Muscle layer of colon (tissue), 2 donors: Measurements from ENCODE around the gene STPG4.
A peak's percentile ranks its signal among the peaks of the same experiment; 100 is the strongest.

Experiments used
- H3K27ac ChIP-seq: one replicate; pipeline ENCODE4 v1.7.0; 2013; ENCODE audit warnings: low read depth, mild to moderate bottlenecking, low read length, moderate library complexity
- H3K27me3 ChIP-seq, 2 donors: one replicate each; pipeline ENCODE4 v1.7.0; 2013; ENCODE audit warnings: low read length in 2 of 2, mild to moderate bottlenecking in 2 of 2; ENCODE audit not compliant: insufficient read depth in 2 of 2, control insufficient read depth in 1 of 2
- H3K36me3 ChIP-seq: one replicate; pipeline ENCODE4 v1.7.0; 2013; ENCODE audit warnings: mild to moderate bottlenecking, low read length; ENCODE audit not compliant: insufficient read depth
- H3K4me1 ChIP-seq: one replicate; pipeline ENCODE4 v1.7.0; 2013; ENCODE audit warnings: mild to moderate bottlenecking, low read length; ENCODE audit not compliant: insufficient read depth
- H3K4me3 ChIP-seq, 2 donors: one replicate each; pipeline ENCODE4 v1.7.0; 2013; ENCODE audit warnings: low read length in 2 of 2, low read depth in 1 of 2, mild to moderate bottlenecking in 1 of 2, moderate library complexity in 1 of 2
- H3K9ac ChIP-seq: one replicate; pipeline ENCODE4 v1.7.0; 2013; ENCODE audit warnings: low read length
- H3K9me3 ChIP-seq: one replicate; pipeline ENCODE4 v1.7.0; 2013; ENCODE audit warnings: mild to moderate bottlenecking, low read length
- donor health status: abdominal sarcoma.
- donor health status: Adenocarcinoma of cecum.

The STPG4 gene, protein sequence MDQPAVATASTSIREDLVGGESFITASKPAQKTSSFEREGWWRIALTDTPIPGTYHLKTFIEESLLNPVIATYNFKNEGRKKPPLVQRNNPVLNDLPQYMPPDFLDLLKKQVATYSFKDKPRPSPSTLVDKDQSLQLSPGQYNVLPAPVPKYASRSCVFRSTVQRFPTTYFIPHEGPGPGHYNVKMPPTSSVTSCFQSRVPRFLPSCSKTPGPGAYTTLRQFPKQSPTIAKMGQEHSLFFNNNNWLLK

DNA sequence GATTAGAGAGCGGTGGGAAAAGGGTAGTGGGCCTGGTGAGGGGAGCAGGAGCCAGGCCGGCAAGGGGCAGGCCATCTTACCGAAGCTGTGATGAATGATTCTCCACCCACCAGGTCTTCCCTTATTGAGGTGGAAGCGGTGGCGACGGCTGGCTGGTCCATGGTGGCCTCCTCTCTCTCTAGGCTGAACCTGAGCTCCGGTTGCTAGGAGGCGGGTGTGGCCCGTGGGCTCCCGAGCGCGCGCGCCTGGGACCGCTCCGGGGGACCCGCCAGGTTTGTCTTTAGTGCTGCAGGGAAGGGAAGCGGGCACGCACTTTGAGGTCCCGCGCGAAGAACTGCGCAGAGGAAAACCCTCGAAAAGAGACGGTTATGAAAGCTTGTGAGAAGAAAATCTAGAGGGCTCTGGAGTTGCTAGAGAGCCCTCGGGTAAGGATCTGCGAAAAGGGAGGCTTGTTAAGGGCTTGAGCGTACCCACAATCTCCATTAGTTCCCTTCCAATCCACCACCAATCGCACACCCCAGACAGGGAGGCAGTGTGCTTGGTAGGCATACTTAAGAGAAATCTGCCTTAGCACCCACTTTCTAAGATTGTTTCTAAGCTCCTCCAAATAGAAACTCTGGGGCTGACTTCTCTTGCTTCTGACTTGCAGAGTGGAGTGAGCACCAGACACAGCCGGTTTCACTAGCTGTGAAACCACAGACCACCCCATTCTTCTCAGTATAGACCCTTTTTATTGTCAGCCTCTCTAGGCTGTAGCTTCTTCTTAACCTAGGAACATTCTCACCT is at the start of gene STPG4:
TSS of gene STPG4 (minus strand) at position 218 of the 786 bp plus-strand sequence. CDS start at position 161, 57 bp downstream.
- Histone ChIP-seq H3K27ac (no peak within 1 kb of the TSS), H3K36me3 (peaks cover 34% of the 10 kb centered on the region), H3K4me3 (no peak within 1 kb of the TSS), H3K4me1 (no peaks in the 10 kb centered on the region), H3K9ac (no peak within 1 kb of the TSS), H3K9me3 (no peaks in the 10 kb centered on the region), H3K27me3 (no peaks in the 10 kb centered on the region)

DNA sequence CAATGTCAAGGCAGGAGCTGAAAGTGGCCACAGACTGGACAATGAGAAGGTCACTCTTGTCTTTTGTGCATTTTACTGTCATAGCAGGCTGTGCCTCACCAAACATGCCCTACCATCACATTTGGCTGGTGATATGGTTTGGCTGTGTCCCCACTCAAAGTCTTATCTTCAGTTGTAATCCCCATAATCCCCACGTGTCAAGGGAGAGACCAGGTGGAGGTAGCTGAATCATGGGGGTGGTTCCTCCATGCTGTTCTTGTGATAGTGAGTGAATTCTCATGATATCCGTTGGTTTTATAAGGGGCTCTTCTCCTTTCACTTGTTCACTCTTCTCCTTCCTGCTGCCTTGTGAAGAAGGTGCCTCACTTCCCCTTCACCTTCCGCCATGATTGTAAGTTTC is 49.6 kb upstream of the STPG4 start:
- Histone ChIP-seq H3K27me3 (no peaks in the 10 kb centered on the region), H3K27ac (no peak overlapping the region), H3K9ac (no peak overlapping the region), H3K4me3 (no peak overlapping the region), H3K4me1 (peaks cover 6% of the 10 kb centered on the region), H3K36me3 (no peaks in the 10 kb centered on the region), H3K9me3 (no peaks in the 10 kb centered on the region)

DNA sequence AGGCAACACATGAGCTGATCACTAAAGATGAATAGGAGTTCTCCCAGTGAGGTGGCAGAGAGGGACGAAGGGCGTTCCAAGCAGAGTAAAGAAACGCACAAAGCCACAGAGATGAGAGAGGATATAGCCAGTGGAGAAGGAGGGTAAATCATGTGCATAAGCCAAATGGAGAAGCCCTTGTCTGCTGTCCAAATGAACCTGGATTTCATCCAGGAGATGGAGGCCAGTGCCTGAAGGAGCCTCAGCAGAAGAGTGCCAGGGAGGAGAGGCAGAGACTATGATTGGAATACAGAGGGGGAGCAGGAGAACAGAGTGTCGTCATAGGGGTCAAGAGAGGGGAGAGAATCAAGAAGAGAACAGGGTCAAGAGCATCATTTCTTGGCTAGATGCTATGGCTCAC is 48.9 kb upstream of the STPG4 start:
- H3K27me3 ChIP-seq = no peaks in the 10 kb centered on the region
- H3K4me3 ChIP-seq = no peak overlapping the region
- H3K4me1 ChIP-seq = peaks cover 6% of the 10 kb centered on the region
- no peak overlapping the region for H3K27ac ChIP-seq
- H3K9ac ChIP-seq = no peak overlapping the region
- no peaks in the 10 kb centered on the region for H3K9me3 ChIP-seq
- H3K36me3 ChIP-seq = no peaks in the 10 kb centered on the region

DNA sequence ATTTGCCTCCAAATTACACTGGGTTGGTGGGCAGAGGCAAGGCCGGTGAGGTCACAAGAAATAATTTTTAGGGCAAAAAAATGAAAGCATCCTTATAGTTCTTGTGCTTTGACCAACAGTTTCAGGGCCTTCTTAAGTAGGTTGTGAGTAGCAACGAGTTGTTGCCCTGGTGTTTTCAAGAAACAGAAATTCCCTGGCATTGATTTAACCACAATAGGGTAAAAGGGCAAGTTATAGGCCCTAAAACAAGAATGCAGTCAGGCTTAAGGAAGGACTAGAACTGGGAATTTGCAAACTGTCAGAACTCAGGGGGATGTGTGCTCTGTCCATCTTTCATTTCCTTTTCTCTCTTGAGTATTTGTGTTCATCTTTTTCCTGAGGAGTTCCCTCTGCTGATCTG is 46.1 kb upstream of the STPG4 start:
- Histone ChIP-seq H3K27ac (no peak overlapping the region), H3K4me1 (peaks cover 6% of the 10 kb centered on the region), H3K9ac (no peak overlapping the region), H3K36me3 (no peaks in the 10 kb centered on the region), H3K9me3 (no peaks in the 10 kb centered on the region), H3K27me3 (no peaks in the 10 kb centered on the region), H3K4me3 (no peak overlapping the region)

DNA sequence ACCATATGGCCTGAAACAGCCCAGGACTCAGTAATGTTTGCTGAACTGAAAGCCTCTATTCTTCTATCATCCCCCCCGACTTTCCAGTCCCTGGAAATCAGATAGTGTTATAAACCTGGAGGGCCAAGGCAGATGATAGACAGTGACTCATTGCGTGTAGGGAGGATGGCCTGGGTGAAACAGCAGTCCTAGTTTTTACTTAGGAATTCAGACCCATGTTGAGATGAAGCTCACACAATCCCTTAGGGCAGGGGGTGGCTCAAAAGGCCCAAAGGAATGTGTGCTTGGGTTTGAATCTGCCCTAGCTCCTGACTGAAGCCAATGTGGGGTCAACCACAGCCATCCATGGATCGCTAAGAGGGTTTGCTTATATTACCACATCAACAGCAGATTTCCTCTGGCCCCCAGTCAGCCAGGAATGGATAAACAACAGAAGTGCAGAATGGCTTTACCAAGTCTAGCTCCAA is 43.9 kb upstream of the STPG4 start:
- Histone ChIP-seq H3K36me3 (no peaks in the 10 kb centered on the region), H3K9me3 (no peaks in the 10 kb centered on the region), H3K27me3 (no peaks in the 10 kb centered on the region), H3K4me1 (peaks cover 3% of the 10 kb centered on the region), H3K9ac (no peak overlapping the region), H3K4me3 (no peak overlapping the region), H3K27ac (no peak overlapping the region)

DNA sequence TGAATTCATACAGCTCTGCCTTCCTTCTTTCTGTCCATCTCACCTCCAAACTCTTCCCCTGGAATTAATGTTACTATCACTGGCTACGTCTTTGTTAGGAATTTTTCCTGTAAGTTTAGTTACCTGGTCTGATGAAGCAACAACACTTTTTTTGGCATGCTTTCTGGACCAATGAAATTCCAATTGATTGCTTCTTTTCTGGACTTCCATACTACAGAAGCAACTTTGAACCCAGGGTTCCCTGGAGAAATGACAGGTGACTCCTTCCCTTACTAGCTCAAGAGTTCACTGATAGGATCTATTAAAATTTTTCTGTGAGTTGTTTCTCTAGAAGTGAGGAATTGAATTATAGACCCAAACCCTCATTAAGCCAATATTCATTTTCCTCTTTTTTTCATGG is 41.4 kb upstream of the STPG4 start:
- Histone ChIP-seq H3K4me1 (peaks cover 28% of the 10 kb centered on the region), H3K36me3 (no peaks in the 10 kb centered on the region), H3K9me3 (no peaks in the 10 kb centered on the region), H3K4me3 (no peak overlapping the region), H3K9ac (no peak overlapping the region), H3K27ac (no peak overlapping the region), H3K27me3 (no peaks in the 10 kb centered on the region)

DNA sequence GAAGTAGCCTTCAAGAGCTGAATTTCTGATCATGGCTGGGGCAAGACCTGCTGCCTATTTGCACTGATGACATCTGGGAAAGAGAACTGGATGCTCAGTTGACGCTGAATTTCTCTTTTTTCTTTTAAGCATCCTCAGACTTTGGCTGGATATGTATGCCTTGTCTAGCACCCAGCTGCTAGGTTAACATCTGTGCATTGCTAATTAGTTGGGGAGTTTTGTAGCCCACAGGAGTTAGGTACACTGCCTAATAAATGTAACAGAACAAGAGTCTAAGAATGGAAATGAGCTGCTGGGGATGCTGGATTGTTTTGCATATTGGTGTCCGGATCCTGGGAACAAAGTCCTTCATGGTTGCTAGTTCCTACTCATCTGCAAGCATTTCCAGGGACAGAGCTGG is 40.9 kb upstream of the STPG4 start:
- no peak overlapping the region for H3K4me3 ChIP-seq
- no peaks in the 10 kb centered on the region for H3K27me3 ChIP-seq
- no peaks in the 10 kb centered on the region for H3K9me3 ChIP-seq
- H3K36me3 ChIP-seq = no peaks in the 10 kb centered on the region
- H3K9ac ChIP-seq = no peak overlapping the region
- H3K4me1 ChIP-seq = peaks cover 32% of the 10 kb centered on the region
- no peak overlapping the region for H3K27ac ChIP-seq

DNA sequence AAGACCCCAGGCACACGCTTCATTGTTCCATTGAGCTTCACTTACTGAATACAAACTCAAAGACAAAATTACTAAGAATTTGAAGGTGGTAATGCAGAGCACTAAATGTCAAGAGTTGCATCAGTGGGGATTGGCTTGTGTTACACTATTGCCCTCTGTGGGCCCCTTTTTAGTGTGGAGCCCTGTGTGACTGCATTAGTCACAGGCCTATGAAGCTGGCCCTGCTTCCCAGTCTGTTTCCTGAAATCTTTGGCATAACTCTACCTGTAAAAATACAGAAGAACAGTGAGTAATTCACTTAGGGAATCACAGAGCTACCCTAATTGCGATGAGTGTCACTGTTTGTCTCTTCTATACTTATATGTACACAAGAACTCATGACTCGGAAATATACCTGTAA is 40.0 kb upstream of the STPG4 start:
- Histone ChIP-seq H3K9me3 (no peaks in the 10 kb centered on the region), H3K4me1 (peaks cover 41% of the 10 kb centered on the region), H3K27me3 (no peaks in the 10 kb centered on the region), H3K27ac (no peak overlapping the region), H3K4me3 (no peak overlapping the region), H3K9ac (no peak overlapping the region), H3K36me3 (no peaks in the 10 kb centered on the region)

DNA sequence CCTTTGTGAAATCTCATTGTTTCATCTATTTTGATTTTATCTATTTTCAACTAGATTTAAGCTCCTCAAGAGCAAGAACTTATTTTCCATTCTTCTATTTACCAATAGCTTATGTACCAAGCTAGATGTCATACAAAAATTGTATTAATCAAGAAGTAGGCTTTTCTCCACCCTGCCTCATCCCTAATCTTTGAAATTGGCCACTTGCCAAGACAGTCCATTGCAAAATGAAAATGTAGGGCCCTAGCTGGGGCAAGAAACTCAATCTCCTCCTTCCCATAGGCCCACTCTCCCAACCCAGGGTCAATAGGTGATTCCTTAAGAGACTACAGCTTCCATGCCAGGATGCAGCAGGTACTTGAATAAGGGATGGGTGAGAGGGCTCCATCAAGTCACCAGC is 39.3 kb upstream of the STPG4 start:
- no peak overlapping the region for H3K9ac ChIP-seq
- no peaks in the 10 kb centered on the region for H3K36me3 ChIP-seq
- no peaks in the 10 kb centered on the region for H3K9me3 ChIP-seq
- H3K27me3 ChIP-seq = no peaks in the 10 kb centered on the region
- no peak overlapping the region for H3K27ac ChIP-seq
- no peak overlapping the region for H3K4me3 ChIP-seq
- peaks cover 48% of the 10 kb centered on the region for H3K4me1 ChIP-seq

DNA sequence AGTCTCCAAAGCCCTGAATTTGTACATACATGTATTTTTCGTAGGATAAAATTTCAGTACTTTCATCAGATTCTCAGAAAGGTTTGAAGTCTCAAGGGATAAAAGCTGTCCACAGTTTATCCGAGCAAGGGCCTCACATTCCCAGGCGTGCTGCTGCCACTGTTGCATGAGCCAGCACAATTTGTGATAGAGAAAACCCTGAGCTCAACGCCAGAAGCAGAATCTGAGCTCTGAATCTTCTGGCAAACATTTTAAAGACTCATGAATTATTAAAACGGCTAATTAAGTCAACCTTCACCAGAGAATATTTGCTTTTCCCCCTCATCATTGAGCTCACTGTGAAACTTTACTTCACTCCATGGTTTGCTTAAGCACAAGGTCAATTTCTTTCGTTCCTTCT is 38.5 kb upstream of the STPG4 start:
- H3K4me3 ChIP-seq = no peak overlapping the region
- no peaks in the 10 kb centered on the region for H3K27me3 ChIP-seq
- H3K9ac ChIP-seq = no peak overlapping the region
- H3K4me1 ChIP-seq = peaks cover 52% of the 10 kb centered on the region
- no peaks in the 10 kb centered on the region for H3K36me3 ChIP-seq
- H3K27ac ChIP-seq = peak overlapping the region; percentile 37
- H3K9me3 ChIP-seq = no peaks in the 10 kb centered on the region

DNA sequence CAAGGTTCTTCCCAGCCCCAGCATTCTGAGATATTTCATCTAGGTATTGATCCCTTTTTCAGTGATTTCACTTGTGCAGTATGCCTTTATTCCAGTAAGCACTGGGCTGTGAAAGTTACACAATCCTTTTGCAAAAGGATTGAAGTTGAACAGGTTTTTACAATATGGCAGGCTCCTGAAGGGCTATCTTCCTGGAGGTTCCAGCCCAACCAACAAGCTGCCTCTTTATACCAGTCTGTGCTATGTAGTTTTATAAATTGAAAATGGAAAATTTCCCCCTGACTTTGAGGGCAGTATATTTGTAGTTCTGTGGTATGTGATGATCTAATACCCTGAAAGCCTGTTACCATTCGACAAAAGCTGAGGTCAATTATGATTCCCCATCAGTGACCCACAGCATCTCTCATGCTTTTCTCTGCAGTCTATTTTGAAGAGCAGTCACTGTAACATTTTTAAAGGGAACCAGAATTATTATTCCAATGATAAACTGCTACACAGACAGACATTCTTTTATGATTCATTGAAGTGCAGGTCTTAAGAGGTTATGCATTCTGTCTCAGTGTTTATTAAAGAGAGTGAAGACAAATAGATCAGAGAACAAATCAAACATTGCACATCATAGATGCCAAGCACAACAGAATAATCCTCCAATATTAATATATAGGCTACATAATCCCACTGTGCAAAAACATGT is 35.2 kb upstream of the STPG4 start:
- Histone ChIP-seq H3K36me3 (no peaks in the 10 kb centered on the region), H3K27ac (no peak overlapping the region), H3K9me3 (no peaks in the 10 kb centered on the region), H3K9ac (no peak overlapping the region), H3K4me1 (peaks cover 52% of the 10 kb centered on the region), H3K4me3 (no peak overlapping the region), H3K27me3 (no peaks in the 10 kb centered on the region)
